ENCODE data around the gene RNF112.
"Not testable (repeated sequence)": the region's sequence is repeated elsewhere in the genome, so short reads cannot be mapped to it uniquely, and the experiment has no call there.

The RNF112 gene

GRCh38 chr17:19449656-19450055, 38.6 kb downstream of the RNF112 start:
- FAIRE-seq = no peak

- FAIRE-seq = no peak
These were observed 42.3 kb downstream of the RNF112 start for GRCh38 chr17:19453296-19453695.

- FAIRE-seq = no peak
These were observed 43.0 kb downstream of the RNF112 start for GRCh38 chr17:19454074-19454473.

GRCh38 chr17:19456016-19456927, 45.2 kb downstream of the RNF112 start:
- no peak for FAIRE-seq

- no peak for FAIRE-seq
These were observed 46.0 kb downstream of the RNF112 start for GRCh38 chr17:19457046-19457445.

- FAIRE-seq = no peak
These were observed 46.8 kb downstream of the RNF112 start for GRCh38 chr17:19457830-19458271.

- FAIRE-seq = not testable (repeated sequence)
These were observed 47.4 kb downstream of the RNF112 start for GRCh38 chr17:19458481-19458880.

GRCh38 chr17:19459018-19459655, 48.1 kb downstream of the RNF112 start:
- not testable (repeated sequence) for FAIRE-seq

GRCh38 chr17:19460700-19461099, 49.7 kb downstream of the RNF112 start:
- FAIRE-seq = no peak

- no peak for FAIRE-seq
These were observed 50.1 kb downstream of the RNF112 start for GRCh38 chr17:19461116-19461515.

GRCh38 chr17:19461681-19462080, 50.6 kb downstream of the RNF112 start:
- FAIRE-seq = no peak

- not testable (repeated sequence) for FAIRE-seq
These were observed 51.5 kb downstream of the RNF112 start for GRCh38 chr17:19462456-19463035.

GRCh38 chr17:19464031-19465026, 53.3 kb downstream of the RNF112 start:
- no peak for FAIRE-seq
